Natural killer cell (primary cell): ENCODE data around the gene KLF3. TPM values are rescaled to one million over a fixed set of nuclear protein-coding genes. Genes with fewer than 3 reads are reported as not detected.

ENCODE experiments used
- ATAC-seq, 3 donors: fragments of 150-1000 bp in 2 of 3; fragments of 200-7000 bp in 1 of 3; cut with Tn5 transposase; 1 replicate in 1 of 3; 2 replicates in 2 of 3; pipeline ENCODE4 v1.10.0; 2021; ENCODE audit warnings: mild to moderate bottlenecking in 2 of 3, moderate library complexity in 2 of 3
- DNase-seq, 2 donors: peaks; one replicate each; pipeline versions ENCODE4 v3.0.0 to v3.0.0-alpha.2; 2013 to 2021; ENCODE audit warnings: mixed read lengths in 1 of 2
- H3K27ac ChIP-seq: one replicate; pipeline ENCODE4 v1.5.1; 2013; ENCODE audit warnings: mild to moderate bottlenecking, low read length
- H3K27me3 ChIP-seq: one replicate; pipeline ENCODE4 v1.6.1; 2013; ENCODE audit warnings: low read length; ENCODE audit not compliant: control insufficient read depth, insufficient read depth
- H3K36me3 ChIP-seq: one replicate; pipeline ENCODE4 v1.6.1; 2013; ENCODE audit warnings: low read length; ENCODE audit not compliant: control insufficient read depth, insufficient read depth
- H3K4me1 ChIP-seq: one replicate; pipeline ENCODE4 v1.6.1; 2013; ENCODE audit warnings: low read length; ENCODE audit not compliant: control insufficient read depth, insufficient read depth
- H3K4me3 ChIP-seq: one replicate; pipeline ENCODE4 v1.5.1; 2013; ENCODE audit warnings: low read length
- H3K9me3 ChIP-seq: one replicate; pipeline ENCODE4 v1.6.1; 2013; ENCODE audit warnings: low read length; ENCODE audit not compliant: control insufficient read depth, insufficient read depth
- H3K27ac Mint-ChIP-seq, 2 donors: one replicate each; pipeline ENCODE4 v1.8.0; 2022; ENCODE audit warnings: mild to moderate bottlenecking in 2 of 2, mixed read lengths in 2 of 2, moderate library complexity in 1 of 2
- H3K27me3 Mint-ChIP-seq, 2 donors: one replicate each; pipeline ENCODE4 v1.8.0; 2022; ENCODE audit warnings: low read depth in 2 of 2, mixed read lengths in 2 of 2
- H3K36me3 Mint-ChIP-seq: one replicate; pipeline ENCODE4 v1.8.0; 2022; ENCODE audit warnings: mixed read lengths
- H3K4me1 Mint-ChIP-seq, 2 donors: one replicate each; pipeline ENCODE4 v1.8.0; 2022; ENCODE audit warnings: mixed read lengths in 2 of 2
- H3K4me3 Mint-ChIP-seq: one replicate; pipeline ENCODE4 v1.8.0; 2022; ENCODE audit warnings: mild to moderate bottlenecking, moderate library complexity, mixed read lengths
- H3K9me3 Mint-ChIP-seq, 2 donors: one replicate each; pipeline ENCODE4 v1.8.0; 2022; ENCODE audit warnings: mixed read lengths in 2 of 2
- CTCF ChIP-seq: fragments of 200-600 bp; IDR thresholded peaks from one replicate; pipeline ENCODE4 v1.8.0; 2022; ENCODE audit warnings: antibody characterized with exemption
- WGBS: methylation state at CpG from one replicate; pipeline ENCODE4 v1.1.7; 2013; ENCODE audit warnings: missing lambda C conversion rate; ENCODE audit not compliant: insufficient coverage; 5-methylcytosine and 5-hydroxymethylcytosine counted together
- intact Hi-C: fragments of 100-400 bp; cut with micrococcal nuclease; formaldehyde crosslinking; loops from one replicate; pipeline ENCODE4 v1.14.2; 2022
- total RNA-seq, 4 donors: library from RNA; stranded (reverse); fragments of 120-200 nt in 1 of 4; gene quantifications; one replicate each; pipeline versions ENCODE4 v1.2.3 to v1.2.4, GENCODE V29; 2013 to 2022

Gene KLF3
- total RNA-seq, 3 donors from 2014 or later (not counting 1 experiment from before 2014, with no cell fraction given): 109 to 114 (median 112) TPM

GRCh38 chr4:38678078-38678477, 14.1 kb downstream of the KLF3 start:
- no peaks in the 10 kb centered on the region for H3K27me3 ChIP-seq
- H3K4me3 ChIP-seq: no peak overlapping the region
- H3K9me3 Mint-ChIP-seq: peaks cover 0 to 2% of the 10 kb centered on the region in 2 donors
- peaks cover 76 to 77% of the 10 kb centered on the region in 2 donors for H3K4me1 Mint-ChIP-seq
- H3K27me3 Mint-ChIP-seq: no peaks in the 10 kb centered on the region
- no peaks in the 10 kb centered on the region for H3K9me3 ChIP-seq
- H3K27ac ChIP-seq: peak overlapping the region; percentile 74
- intact Hi-C loops: loop anchor here (5.0 to 10.0 kb wide), 2 partner anchors 54 to 153 kb away; no protein-coding TSS in a partner anchor
- H3K36me3 Mint-ChIP-seq: peaks cover 14% of the 10 kb centered on the region
- no peak for DNase-seq
- 74% methylated on average over 4 of the region's 5 CpGs for WGBS
- peak overlapping the region; percentile 87 to 95 for H3K27ac Mint-ChIP-seq
- no peak for TF ChIP-seq CTCF
- peaks cover 15% of the 10 kb centered on the region for H3K36me3 ChIP-seq
- peak; percentile 25 to 37 (median 26) for ATAC-seq
- peaks cover 48% of the 10 kb centered on the region for H3K4me1 ChIP-seq
- peak overlapping the region; percentile 72 for H3K4me3 Mint-ChIP-seq

GRCh38 chr4:38679921-38680320, 15.9 kb downstream of the KLF3 start:
- ATAC-seq (no peak), DNase-seq (no peak)
- Histone ChIP-seq H3K9me3 (no peaks in the 10 kb centered on the region), H3K4me1 (peaks cover 44% of the 10 kb centered on the region), H3K27me3 (no peaks in the 10 kb centered on the region), H3K27ac (no peak overlapping the region), H3K4me3 (no peak overlapping the region), H3K36me3 (peaks cover 15% of the 10 kb centered on the region)
- Mint-ChIP-seq H3K4me1 (peaks cover 71 to 77% of the 10 kb centered on the region in 2 donors), H3K36me3 (peaks cover 14% of the 10 kb centered on the region), H3K27ac (peak overlapping the region; percentile 87 to 95), H3K27me3 (no peaks in the 10 kb centered on the region), H3K4me3 (peak overlapping the region; percentile 43), H3K9me3 (peaks cover 0 to 2% of the 10 kb centered on the region in 2 donors)
- WGBS: 95% methylated on average over 8 of the region's 8 CpGs
- intact Hi-C loops: loop anchor here (5.0 to 10.0 kb wide), 3 partner anchors 52 to 155 kb away; partner anchors contain the start of gene TLR1
- no peak for TF ChIP-seq CTCF

- ATAC-seq (no peak), DNase-seq (no peak)
- H3K9me3 Mint-ChIP-seq: peaks cover 0 to 2% of the 10 kb centered on the region in 2 donors
- H3K4me1 Mint-ChIP-seq: peaks cover 76 to 82% of the 10 kb centered on the region in 2 donors
- peak overlapping the region; percentile 87 for H3K27ac Mint-ChIP-seq
- no peak overlapping the region for H3K4me3 ChIP-seq
- H3K36me3 Mint-ChIP-seq: peaks cover 14% of the 10 kb centered on the region
- peaks cover 42% of the 10 kb centered on the region for H3K4me1 ChIP-seq
- no peaks in the 10 kb centered on the region for H3K27me3 ChIP-seq
- H3K27me3 Mint-ChIP-seq: no peaks in the 10 kb centered on the region
- no peaks in the 10 kb centered on the region for H3K9me3 ChIP-seq
- TF ChIP-seq CTCF: no peak
- H3K27ac ChIP-seq: no peak overlapping the region
- intact Hi-C loops: loop anchor here (10.0 kb wide), 1 partner anchor 123 kb away; the partner anchor contains the start of gene TLR1
- WGBS: 91% methylated on average over 12 of the region's 12 CpGs
- H3K36me3 ChIP-seq: peaks cover 15% of the 10 kb centered on the region
- H3K4me3 Mint-ChIP-seq: peak overlapping the region; percentile 59
Observed at GRCh38 chr4:38681281-38681991, 17.4 kb downstream of the KLF3 start.
